ENCODE results near the gene LARGE2.

LARGE2 gene

GRCh38 chr11:45919806-45920530 is 2.5 kb upstream of the LARGE2 start:
- Histone ChIP-seq H3K4me1 (ENCODE audit: insufficient read depth, low read length) (peaks cover 32% of the 10 kb centered on the region), H3K27ac (ENCODE audit: low read length) (no peak overlapping the region), H3K9me3 (ENCODE audit: insufficient read depth, low read length, severe bottlenecking) (no peaks in the 10 kb centered on the region), H3K79me2 (ENCODE audit: insufficient read depth, low read length) (peaks cover 21% of the 10 kb centered on the region), H3K27me3 (ENCODE audit: insufficient read depth, low read length, poor library complexity) (no peaks in the 10 kb centered on the region), H4K20me1 (ENCODE audit: insufficient read depth, low read length) (peaks cover 8% of the 10 kb centered on the region; the same call in 1 of the 2 replicates), H3K4me3 (ENCODE audit: low read depth in 1 of 2, low read length in 2 of 2) (no peak overlapping the region), H3K9ac (ENCODE audit: low read depth, low read length) (no peak overlapping the region), H2AFZ (ENCODE audit: low read depth, low read length) (peak overlapping the region; percentile 30; the same call in 1 of the 2 replicates), H3K4me2 (ENCODE audit: insufficient read depth, low read length) (no peak overlapping the region), H3K36me3 (ENCODE audit: insufficient read depth, low read length) (peaks cover 14% of the 10 kb centered on the region)
- no peak for DNase-seq
- no peak for ATAC-seq (ENCODE audit: insufficient read depth, low read depth)
- TF ChIP-seq EZH2 (IDR thresholded peaks at IDR 0.05; ENCODE audit: borderline replicate concordance, low read depth, low read length, severe bottlenecking), result no peak
- TF ChIP-seq, protein P1, sequence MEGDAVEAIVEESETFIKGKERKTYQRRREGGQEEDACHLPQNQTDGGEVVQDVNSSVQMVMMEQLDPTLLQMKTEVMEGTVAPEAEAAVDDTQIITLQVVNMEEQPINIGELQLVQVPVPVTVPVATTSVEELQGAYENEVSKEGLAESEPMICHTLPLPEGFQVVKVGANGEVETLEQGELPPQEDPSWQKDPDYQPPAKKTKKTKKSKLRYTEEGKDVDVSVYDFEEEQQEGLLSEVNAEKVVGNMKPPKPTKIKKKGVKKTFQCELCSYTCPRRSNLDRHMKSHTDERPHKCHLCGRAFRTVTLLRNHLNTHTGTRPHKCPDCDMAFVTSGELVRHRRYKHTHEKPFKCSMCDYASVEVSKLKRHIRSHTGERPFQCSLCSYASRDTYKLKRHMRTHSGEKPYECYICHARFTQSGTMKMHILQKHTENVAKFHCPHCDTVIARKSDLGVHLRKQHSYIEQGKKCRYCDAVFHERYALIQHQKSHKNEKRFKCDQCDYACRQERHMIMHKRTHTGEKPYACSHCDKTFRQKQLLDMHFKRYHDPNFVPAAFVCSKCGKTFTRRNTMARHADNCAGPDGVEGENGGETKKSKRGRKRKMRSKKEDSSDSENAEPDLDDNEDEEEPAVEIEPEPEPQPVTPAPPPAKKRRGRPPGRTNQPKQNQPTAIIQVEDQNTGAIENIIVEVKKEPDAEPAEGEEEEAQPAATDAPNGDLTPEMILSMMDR (IDR thresholded peaks at IDR 0.05; ENCODE audit: borderline replicate concordance, extremely low read depth, low read length, poor library complexity, severe bottlenecking), result no peak

GRCh38 chr11:45920531-45921477 is 1.7 kb upstream of the LARGE2 start:
- H3K4me1 ChIP-seq (ENCODE audit: insufficient read depth, low read length), result peaks cover 28% of the 10 kb centered on the region
- DNase-seq, result no peak
- H3K9me3 ChIP-seq (ENCODE audit: insufficient read depth, low read length, severe bottlenecking), result no peaks in the 10 kb centered on the region
- H3K9ac ChIP-seq (ENCODE audit: low read depth, low read length), result no peak overlapping the region
- ATAC-seq (ENCODE audit: insufficient read depth, low read depth), result no peak
- H2AFZ ChIP-seq (ENCODE audit: low read depth, low read length), result no peak overlapping the region
- peaks cover 2% of the 10 kb centered on the region; the same call in 1 of the 2 replicates for H4K20me1 ChIP-seq (ENCODE audit: insufficient read depth, low read length)
- H3K4me3 ChIP-seq (ENCODE audit: low read depth in 1 of 2, low read length in 2 of 2), result no peak overlapping the region
- H3K27ac ChIP-seq (ENCODE audit: low read length), result no peak overlapping the region
- peaks cover 5% of the 10 kb centered on the region; the same call in 1 of the 2 replicates for H3K36me3 ChIP-seq (ENCODE audit: insufficient read depth, low read length)
- H3K4me2 ChIP-seq (ENCODE audit: insufficient read depth, low read length), result no peak overlapping the region
- H3K27me3 ChIP-seq (ENCODE audit: insufficient read depth, low read length, poor library complexity), result no peaks in the 10 kb centered on the region
- H3K79me2 ChIP-seq (ENCODE audit: insufficient read depth, low read length), result peaks cover 16% of the 10 kb centered on the region
- TF ChIP-seq EZH2 (IDR thresholded peaks at IDR 0.05; ENCODE audit: borderline replicate concordance, low read depth, low read length, severe bottlenecking), result no peak

DNA sequence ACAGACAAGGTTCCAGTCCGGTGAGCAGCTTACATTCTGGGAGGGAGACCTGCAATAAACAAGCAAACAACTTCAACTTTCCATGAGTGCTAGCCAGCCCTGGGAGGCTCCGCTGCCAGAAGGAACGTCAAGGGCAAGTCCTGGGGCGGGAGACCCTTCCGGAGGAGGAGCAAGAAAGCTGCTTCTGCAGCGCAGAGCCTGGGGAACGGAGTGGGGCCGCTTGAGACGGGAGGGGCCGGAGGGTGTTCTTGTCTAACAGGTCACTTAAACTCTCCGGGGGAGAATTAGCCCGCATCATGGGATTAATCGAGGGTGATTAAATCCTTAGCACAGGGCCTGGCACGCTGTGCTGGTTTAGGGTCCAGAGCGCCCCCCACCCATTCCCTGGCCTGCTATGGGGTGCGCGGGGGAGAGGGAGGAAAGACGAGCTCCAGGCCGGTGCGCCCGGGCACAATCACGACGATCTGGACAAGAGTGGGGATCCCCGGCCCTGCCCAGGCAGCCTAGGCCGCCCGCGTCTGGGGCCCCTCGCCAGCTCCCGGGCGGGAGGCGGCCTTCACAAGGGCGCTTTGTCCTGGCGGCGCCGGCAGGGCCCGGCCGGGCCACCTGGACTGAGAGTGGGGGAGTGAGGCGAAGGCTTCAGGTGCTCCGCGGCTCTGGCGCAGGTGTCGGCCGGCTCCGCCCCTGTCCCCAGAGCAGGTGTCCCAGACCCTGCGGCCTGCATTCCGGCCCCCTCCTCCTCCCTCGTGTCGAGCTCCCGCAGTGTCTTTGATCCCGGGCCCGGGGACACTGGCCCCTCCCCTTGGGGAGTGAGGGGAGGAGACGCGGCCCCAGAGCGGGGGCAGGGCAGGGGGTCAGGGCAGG is 663 bp upstream of the LARGE2 start:
- Histone ChIP-seq H3K79me2 (ENCODE audit: insufficient read depth, low read length) (peaks cover 8% of the 10 kb centered on the region), H3K27ac (ENCODE audit: low read length) (no peak overlapping the region), H3K9me3 (ENCODE audit: insufficient read depth, low read length, severe bottlenecking) (no peaks in the 10 kb centered on the region), H4K20me1 (ENCODE audit: insufficient read depth, low read length) (no peaks in the 10 kb centered on the region; the same call in 1 of the 2 replicates), H2AFZ (ENCODE audit: low read depth, low read length) (no peak overlapping the region), H3K4me1 (ENCODE audit: insufficient read depth, low read length) (peaks cover 18% of the 10 kb centered on the region), H3K4me3 (ENCODE audit: low read depth in 1 of 2, low read length in 2 of 2) (no peak overlapping the region), H3K9ac (ENCODE audit: low read depth, low read length) (no peak overlapping the region), H3K36me3 (ENCODE audit: insufficient read depth, low read length) (no peaks in the 10 kb centered on the region; the same call in 1 of the 2 replicates), H3K27me3 (ENCODE audit: insufficient read depth, low read length, poor library complexity) (no peaks in the 10 kb centered on the region), H3K4me2 (ENCODE audit: insufficient read depth, low read length) (no peak overlapping the region)
- no peak for DNase-seq
- no peak for ATAC-seq (ENCODE audit: insufficient read depth, low read depth)
- TF ChIP-seq EZH2 (IDR thresholded peaks at IDR 0.05; ENCODE audit: borderline replicate concordance, low read depth, low read length, severe bottlenecking), result no peak
- TF ChIP-seq, protein P1 (IDR thresholded peaks at IDR 0.05; ENCODE audit: borderline replicate concordance, extremely low read depth, low read length, poor library complexity, severe bottlenecking), result no peak

Data from DND-41 (cell line).